MG63 (cell line): Measurements from ENCODE around the gene TMEM100. TPM values are rescaled to one million over a fixed set of nuclear protein-coding genes. Genes with fewer than 3 reads are reported as not detected.

Experiments used
- DNase-seq: peaks from one replicate; pipeline ENCODE4 v3.0.0-alpha.2; 2020
- H3K27me3 ChIP-seq: fragments of 250-450 bp; sonication (Bioruptor Pico); 2 replicates; pipeline ENCODE4 v1.5.1; 2020; ENCODE audit warnings: mild to moderate bottlenecking, moderate library complexity
- H3K36me3 ChIP-seq: fragments of 250-450 bp; sonication (Bioruptor Pico); 2 replicates; pipeline ENCODE4 v1.5.1; 2020; ENCODE audit warnings: mild to moderate bottlenecking, moderate library complexity
- H3K4me3 ChIP-seq: fragments of 250-450 bp; sonication (Bioruptor Pico); 2 replicates; pipeline ENCODE4 v1.5.1; 2020; ENCODE audit warnings: mild to moderate bottlenecking, moderate library complexity
- H3K9me3 ChIP-seq: fragments of 250-450 bp; sonication (Bioruptor Pico); 2 replicates; pipeline ENCODE4 v1.5.1; 2020; ENCODE audit warnings: mild to moderate bottlenecking, moderate library complexity
- total RNA-seq: library from RNA; depleted of rRNA; stranded (reverse); fragments of >200 nt; shearing (Covaris generic); gene quantifications from 2 replicates; pipeline ENCODE4 v1.2.3, GENCODE V29; 2014; ENCODE audit warnings: low replicate concordance; rRNA removed

TMEM100 gene
- not detected in 2 replicates for total RNA-seq

- peaks cover 16% of the 10 kb centered on the region for H3K27me3 ChIP-seq
- no peaks in the 10 kb centered on the region for H3K36me3 ChIP-seq
- peak; percentile 39 for DNase-seq
- no peaks in the 10 kb centered on the region for H3K9me3 ChIP-seq
- peak within 1 kb of the TSS; percentile 5; the same call in 1 of the 2 replicates for H3K4me3 ChIP-seq
These were observed at the start of gene TMEM100 for GRCh38 chr17:55722742-55723487. Gene TMEM100, minus strand, starts transcription at chr17:55722864. Its CDS starts 1,794 bp downstream, at chr17:55721070.

- Histone ChIP-seq H3K9me3 (no peaks in the 10 kb centered on the region), H3K27me3 (no peaks in the 10 kb centered on the region), H3K4me3 (no peak overlapping the region), H3K36me3 (peaks cover 30% of the 10 kb centered on the region)
- DNase-seq: no peak
These were observed 49.4 kb upstream of the TMEM100 start for GRCh38 chr17:55772086-55772485.

GRCh38 chr17:55770196-55770870 lies 47.7 kb upstream of the TMEM100 start:
- Histone ChIP-seq H3K27me3 (no peaks in the 10 kb centered on the region), H3K36me3 (peaks cover 16% of the 10 kb centered on the region), H3K4me3 (no peak overlapping the region), H3K9me3 (no peaks in the 10 kb centered on the region)
- DNase-seq: no peak

- H3K4me3 ChIP-seq: no peak overlapping the region
- no peaks in the 10 kb centered on the region for H3K27me3 ChIP-seq
- no peaks in the 10 kb centered on the region for H3K9me3 ChIP-seq
- DNase-seq: peak; percentile 52
- H3K36me3 ChIP-seq: peaks cover 16% of the 10 kb centered on the region
These were observed 46.9 kb upstream of the TMEM100 start for GRCh38 chr17:55769625-55770000.

GRCh38 chr17:55768936-55769624 lies 46.4 kb upstream of the TMEM100 start:
- Histone ChIP-seq H3K36me3 (peaks cover 16% of the 10 kb centered on the region), H3K4me3 (no peak overlapping the region), H3K9me3 (no peaks in the 10 kb centered on the region), H3K27me3 (no peaks in the 10 kb centered on the region)
- DNase-seq: no peak

GRCh38 chr17:55765472-55765871 lies 42.8 kb upstream of the TMEM100 start:
- Histone ChIP-seq H3K27me3 (no peaks in the 10 kb centered on the region), H3K36me3 (no peaks in the 10 kb centered on the region; the same call in 1 of the 2 replicates), H3K9me3 (no peaks in the 10 kb centered on the region), H3K4me3 (no peak overlapping the region)
- DNase-seq: no peak

- Histone ChIP-seq H3K4me3 (no peak overlapping the region), H3K27me3 (no peaks in the 10 kb centered on the region), H3K36me3 (no peaks in the 10 kb centered on the region; the same call in 1 of the 2 replicates), H3K9me3 (no peaks in the 10 kb centered on the region)
- no peak for DNase-seq
These were observed 41.9 kb upstream of the TMEM100 start for GRCh38 chr17:55764610-55765009.

- Histone ChIP-seq H3K9me3 (no peaks in the 10 kb centered on the region), H3K27me3 (no peaks in the 10 kb centered on the region), H3K36me3 (no peaks in the 10 kb centered on the region; the same call in 1 of the 2 replicates), H3K4me3 (no peak overlapping the region)
- DNase-seq: no peak
These were observed 41.2 kb upstream of the TMEM100 start for GRCh38 chr17:55763856-55764255.

- Histone ChIP-seq H3K27me3 (no peaks in the 10 kb centered on the region), H3K4me3 (no peak overlapping the region), H3K36me3 (no peaks in the 10 kb centered on the region), H3K9me3 (no peaks in the 10 kb centered on the region)
- DNase-seq: no peak
These were observed 39.6 kb upstream of the TMEM100 start for GRCh38 chr17:55762086-55762858.

GRCh38 chr17:55760643-55761355 lies 38.1 kb upstream of the TMEM100 start:
- DNase-seq: no peak
- Histone ChIP-seq H3K27me3 (no peaks in the 10 kb centered on the region), H3K9me3 (no peaks in the 10 kb centered on the region), H3K36me3 (no peaks in the 10 kb centered on the region), H3K4me3 (no peak overlapping the region)

GRCh38 chr17:55758171-55758570 lies 35.5 kb upstream of the TMEM100 start:
- Histone ChIP-seq H3K36me3 (peaks cover 2% of the 10 kb centered on the region), H3K4me3 (no peak overlapping the region), H3K9me3 (no peaks in the 10 kb centered on the region), H3K27me3 (no peaks in the 10 kb centered on the region)
- no peak for DNase-seq

GRCh38 chr17:55757659-55758058 lies 35.0 kb upstream of the TMEM100 start:
- peaks cover 4% of the 10 kb centered on the region for H3K36me3 ChIP-seq
- no peaks in the 10 kb centered on the region for H3K27me3 ChIP-seq
- DNase-seq: no peak
- H3K4me3 ChIP-seq: no peak overlapping the region
- H3K9me3 ChIP-seq: no peaks in the 10 kb centered on the region

- no peak overlapping the region for H3K4me3 ChIP-seq
- DNase-seq: no peak
- no peaks in the 10 kb centered on the region for H3K9me3 ChIP-seq
- H3K36me3 ChIP-seq: peaks cover 4% of the 10 kb centered on the region
- H3K27me3 ChIP-seq: no peaks in the 10 kb centered on the region
These were observed 34.0 kb upstream of the TMEM100 start for GRCh38 chr17:55756689-55757088.

- H3K36me3 ChIP-seq: peaks cover 6% of the 10 kb centered on the region
These were observed 29.1 kb upstream of the TMEM100 start for GRCh38 chr17:55751720-55752250.

GRCh38 chr17:55750750-55751657 lies 28.3 kb upstream of the TMEM100 start, which contains the start of gene PCTP:
Gene PCTP, plus strand, starts transcription at chr17:55751051. Its CDS starts 53 bp downstream, at chr17:55751104.
- Histone ChIP-seq H3K36me3 (peaks cover 6% of the 10 kb centered on the region), H3K4me3 (peak within 1 kb of the TSS; percentile 96), H3K9me3 (no peaks in the 10 kb centered on the region), H3K27me3 (peaks cover 12% of the 10 kb centered on the region; the same call in 1 of the 2 replicates)
- peak; percentile 98 for DNase-seq

More at GRCh38 chr17:55751720-55752250, 29.1 kb upstream of the TMEM100 start:
- H3K27me3 ChIP-seq: peaks cover 7% of the 10 kb centered on the region; the same call in 1 of the 2 replicates
- H3K9me3 ChIP-seq: no peaks in the 10 kb centered on the region
- no peak for DNase-seq
- H3K4me3 ChIP-seq: peak overlapping the region; percentile 96
